Measurements from ENCODE around the gene CYB5D1. TPM values are rescaled to one million over a fixed set of nuclear protein-coding genes. Genes with fewer than 3 reads are reported as not detected.
A peak's percentile ranks its signal among the peaks of the same experiment; 100 is the strongest.
"Not testable (repeated sequence)": the region's sequence is repeated elsewhere in the genome, so short reads cannot be mapped to it uniquely, and the experiment has no call there.

The CYB5D1 gene
- total and polyA plus RNA-seq, 2 donors from 2014 or later: 14.3 to 20.4 TPM

- no peaks in the 10 kb centered on the region for H3K9me3 ChIP-seq (ENCODE audit: control insufficient read depth in 2 of 3, insufficient read depth in 1 of 3, low read length in 3 of 3)
- FAIRE-seq (no peak), DNase-seq (peak; percentile 61 to 84 (median 72))
- H3K4me3 ChIP-seq (ENCODE audit: low read length in 3 of 3): peak overlapping the region; percentile 73 to 95 (median 79)
- TF ChIP-seq CTCF (IDR thresholded peaks at IDR 0.05; ENCODE audit: borderline replicate concordance, extremely low read depth, insufficient read depth): peak; percentile 19
- peak overlapping the region; percentile 14 to 95 (median 63) for H3K9ac ChIP-seq (ENCODE audit: low read length in 3 of 3)
- no peaks in the 10 kb centered on the region for H3K27me3 ChIP-seq (ENCODE audit: control insufficient read depth, insufficient read depth, low read length)
- H3K4me1 ChIP-seq (ENCODE audit: control insufficient read depth in 2 of 3, insufficient read depth in 2 of 3, low read depth in 1 of 3, low read length in 3 of 3): peaks cover 0 to 25% (median 4%) of the 10 kb centered on the region in 3 donors
- H3K27ac ChIP-seq (ENCODE audit: low read depth in 2 of 2, low read length in 2 of 2): peak overlapping the region; percentile 93
- H3K36me3 ChIP-seq (ENCODE audit: control insufficient read depth in 2 of 3, insufficient read depth in 3 of 3, low read length in 3 of 3): peaks cover 0 to 2% (median 0%) of the 10 kb centered on the region in 3 donors
- intact Hi-C loops (cut with DNase I): no loop called here
Measured at GRCh38 chr17:7858522-7858810, 663 bp downstream of the CYB5D1 start.

GRCh38 chr17:7859028-7859427, 1.2 kb downstream of the CYB5D1 start:
- Histone ChIP-seq H3K27ac (ENCODE audit: low read depth in 2 of 2, low read length in 2 of 2) (no peak overlapping the region), H3K9me3 (ENCODE audit: control insufficient read depth in 2 of 3, insufficient read depth in 1 of 3, low read length in 3 of 3) (no peaks in the 10 kb centered on the region), H3K4me3 (ENCODE audit: low read length in 3 of 3) (peak overlapping the region in 2 of 3 donors; percentile 73 to 79), H3K27me3 (ENCODE audit: control insufficient read depth, insufficient read depth, low read length) (no peaks in the 10 kb centered on the region), H3K9ac (ENCODE audit: low read length in 3 of 3) (peak overlapping the region in 1 of 3 donors; percentile 63), H3K36me3 (ENCODE audit: control insufficient read depth in 2 of 3, insufficient read depth in 3 of 3, low read length in 3 of 3) (peaks cover 0 to 2% (median 0%) of the 10 kb centered on the region in 3 donors), H3K4me1 (ENCODE audit: control insufficient read depth in 2 of 3, insufficient read depth in 2 of 3, low read depth in 1 of 3, low read length in 3 of 3) (peaks cover 0 to 25% (median 4%) of the 10 kb centered on the region in 3 donors)
- DNase-seq: no peak
- TF ChIP-seq CTCF (IDR thresholded peaks at IDR 0.05; ENCODE audit: borderline replicate concordance, extremely low read depth, insufficient read depth): no peak
- intact Hi-C loops (cut with DNase I): no loop called here
- FAIRE-seq: no peak

GRCh38 chr17:7862692-7863437, 5.1 kb downstream of the CYB5D1 start:
- no peak overlapping the region for H3K27ac ChIP-seq (ENCODE audit: low read depth in 2 of 2, low read length in 2 of 2)
- H3K4me1 ChIP-seq (ENCODE audit: control insufficient read depth in 2 of 3, insufficient read depth in 2 of 3, low read depth in 1 of 3, low read length in 3 of 3): peaks cover 0 to 9% (median 4%) of the 10 kb centered on the region in 3 donors
- DNase-seq: peak in 4 of 5 donors; percentile 62 to 88 (median 72)
- H3K4me3 ChIP-seq (ENCODE audit: low read length in 3 of 3): no peak overlapping the region
- FAIRE-seq: no peak
- peaks cover 0 to 4% (median 0%) of the 10 kb centered on the region in 3 donors for H3K9me3 ChIP-seq (ENCODE audit: control insufficient read depth in 2 of 3, insufficient read depth in 1 of 3, low read length in 3 of 3)
- H3K27me3 ChIP-seq (ENCODE audit: control insufficient read depth, insufficient read depth, low read length): no peaks in the 10 kb centered on the region
- intact Hi-C loops (cut with DNase I): loop anchor here (5.0 kb wide), 1 partner anchor 124 kb away; no protein-coding TSS in a partner anchor
- no peak overlapping the region for H3K9ac ChIP-seq (ENCODE audit: low read length in 3 of 3)
- H3K36me3 ChIP-seq (ENCODE audit: control insufficient read depth in 2 of 3, insufficient read depth in 3 of 3, low read length in 3 of 3): peaks cover 0 to 2% (median 2%) of the 10 kb centered on the region in 3 donors
- peak; percentile 81 for TF ChIP-seq CTCF (IDR thresholded peaks at IDR 0.05; ENCODE audit: borderline replicate concordance, extremely low read depth, insufficient read depth)

GRCh38 chr17:7864384-7864783, 6.6 kb downstream of the CYB5D1 start:
- not testable (repeated sequence) for FAIRE-seq; H3K4me3 ChIP-seq (ENCODE audit: low read length in 3 of 3); H3K9me3 ChIP-seq (ENCODE audit: control insufficient read depth in 2 of 3, insufficient read depth in 1 of 3, low read length in 3 of 3); H3K4me1 ChIP-seq (ENCODE audit: control insufficient read depth in 2 of 3, insufficient read depth in 2 of 3, low read depth in 1 of 3, low read length in 3 of 3); H3K27me3 ChIP-seq (ENCODE audit: control insufficient read depth, insufficient read depth, low read length); H3K36me3 ChIP-seq (ENCODE audit: control insufficient read depth in 2 of 3, insufficient read depth in 3 of 3, low read length in 3 of 3); H3K27ac ChIP-seq (ENCODE audit: low read depth in 2 of 2, low read length in 2 of 2); H3K9ac ChIP-seq (ENCODE audit: low read length in 3 of 3); DNase-seq
- intact Hi-C loops (cut with DNase I): loop anchor here (5.0 kb wide), 1 partner anchor 123 kb away; no protein-coding TSS in a partner anchor
